HG03439 (cell line): ENCODE measurements around the gene CDC27.
"Not testable (repeated sequence)": the region's sequence is repeated elsewhere in the genome, so short reads cannot be mapped to it uniquely, and the experiment has no call there.

Source experiments
- ATAC-seq: cut with Tn5 transposase; IDR thresholded peaks from one replicate; pipeline ENCODE4 v1.9.1; 2021; ENCODE audit warnings: mild to moderate bottlenecking, moderate library complexity; ENCODE audit not compliant: unreplicated experiment

CDC27 gene

GRCh38 chr17:47073629-47074028 is 115.5 kb downstream of the CDC27 start:
- not testable (repeated sequence) for ATAC-seq

GRCh38 chr17:47072886-47073285 is 116.2 kb downstream of the CDC27 start:
- ATAC-seq = no peak

- ATAC-seq = not testable (repeated sequence)
Observed at GRCh38 chr17:47071171-47071570, 117.9 kb downstream of the CDC27 start.

GRCh38 chr17:47070266-47070665 is 118.8 kb downstream of the CDC27 start:
- not testable (repeated sequence) for ATAC-seq
